ENCODE measurements around the gene NIN. TPM values are rescaled to one million over a fixed set of nuclear protein-coding genes. Genes with fewer than 3 reads are reported as not detected.

Gene NIN
- polyA plus RNA-seq (ENCODE audit: insufficient read length in 3 of 3): 10 to 100 TPM; 35.0 to 38.3 (median 35.4) TPM
- long read RNA-seq, donor 1: 0 reads
- long read RNA-seq, donor 2, partial matches to known transcripts: 0 of 1 reads
- long read RNA-seq, donor 2, other reads (novel, unspliced or antisense): 0 of 1 reads
- long read RNA-seq, donor 3: 0 reads
- long read RNA-seq, donor 4, full-length matches to known transcripts: 1 of 7 reads
- long read RNA-seq, donor 4, partial matches to known transcripts: 6 of 7 reads
- long read RNA-seq, donor 4, other reads (novel, unspliced or antisense): 0 of 7 reads
- long read RNA-seq, donor 5: 0 reads
- long read RNA-seq, donor 6, partial matches to known transcripts: 5 of 5 reads
- long read RNA-seq, donor 6, other reads (novel, unspliced or antisense): 0 of 5 reads
- long read RNA-seq, donor 7, partial matches to known transcripts: 0 of 1 reads
- long read RNA-seq, donor 7, other reads (novel, unspliced or antisense): 0 of 1 reads
- long read RNA-seq, donor 8: 0 reads
- long read RNA-seq, donor 9: 0 reads
- long read RNA-seq, donor 10: 0 reads
- long read RNA-seq, donor 11, partial matches to known transcripts: 7 of 7 reads
- long read RNA-seq, donor 11, other reads (novel, unspliced or antisense): 0 of 7 reads
- long read RNA-seq, donor 12: 0 reads
- long read RNA-seq, donor 13: 0 reads
- long read RNA-seq, donor 14: 0 reads
- long read RNA-seq, donor 15: 0 reads
- long read RNA-seq, donor 16, partial matches to known transcripts: 19 of 19 reads
- long read RNA-seq, donor 16, other reads (novel, unspliced or antisense): 0 of 19 reads

DNA sequence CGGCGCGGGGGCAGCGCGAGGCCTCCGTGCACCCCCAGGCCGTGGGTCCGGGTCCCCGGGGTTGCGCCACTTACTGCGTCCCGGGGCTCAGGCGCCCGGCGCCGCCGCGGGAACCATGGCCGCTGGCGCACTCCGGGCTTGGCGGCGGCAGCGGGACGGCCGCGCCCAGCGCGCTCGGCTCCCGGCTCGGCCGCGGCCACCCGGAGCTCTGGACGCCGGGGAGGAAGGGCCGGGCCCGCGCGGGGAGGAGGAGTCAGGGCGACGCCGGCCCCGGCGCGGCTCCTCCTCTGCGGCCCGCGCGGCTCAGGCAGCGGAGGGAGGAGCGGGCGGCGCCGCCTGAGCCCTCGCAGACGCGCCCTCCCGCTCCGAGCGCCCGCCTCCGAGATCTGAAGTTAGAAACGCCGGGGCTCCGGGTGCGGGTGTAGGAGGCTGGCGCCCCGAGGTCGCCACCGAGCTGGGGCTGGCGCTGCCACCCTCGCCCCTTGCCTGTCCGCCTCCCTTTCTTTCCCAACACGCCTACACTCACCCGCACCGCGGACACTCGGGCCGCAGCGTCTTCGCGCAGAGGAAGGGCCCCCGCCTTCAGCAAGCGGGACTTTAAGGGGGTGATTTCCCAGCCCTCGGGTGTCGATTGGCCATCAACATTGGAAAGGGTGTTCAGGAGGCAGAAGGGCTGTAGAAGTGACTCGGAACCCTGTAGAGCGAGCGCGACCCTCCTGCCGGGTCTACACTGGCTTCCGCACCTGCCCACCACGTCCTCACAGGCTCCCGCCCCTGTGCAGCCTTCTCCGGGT, at the start of gene NIN:
Gene NIN, minus strand, starts transcription at position 231 of the 794 bp plus-strand sequence. CDS start 9,106 bp downstream, outside the sequence.
- DNase-seq (ENCODE audit: extremely low read depth in 1 of 11, low read depth in 9 of 11, low spot score in 4 of 11): peak in 10 of 11 donors; percentile 42 to 81 (median 76)

- no peak for DNase-seq (ENCODE audit: extremely low read depth in 1 of 11, low read depth in 9 of 11, low spot score in 4 of 11)
These were observed 44.6 kb upstream of the NIN start for GRCh38 chr14:50875359-50876070.

GRCh38 chr14:50874757-50875156, 43.8 kb upstream of the NIN start:
- no peak for DNase-seq (ENCODE audit: extremely low read depth in 1 of 11, low read depth in 9 of 11, low spot score in 4 of 11)

- peak in 4 of 11 donors; percentile 8 to 13 (median 12) for DNase-seq (ENCODE audit: extremely low read depth in 1 of 11, low read depth in 9 of 11, low spot score in 4 of 11)
These were observed 41.2 kb upstream of the NIN start, which contains the start of gene ABHD12B for GRCh38 chr14:50871914-50872732. ABHD12B (plus strand) TSS chr14:50872053; CDS start chr14:50872175, 122 bp downstream.

GRCh38 chr14:50871228-50871627, 40.3 kb upstream of the NIN start:
- no peak for DNase-seq (ENCODE audit: extremely low read depth in 1 of 11, low read depth in 9 of 11, low spot score in 4 of 11)

DNA sequence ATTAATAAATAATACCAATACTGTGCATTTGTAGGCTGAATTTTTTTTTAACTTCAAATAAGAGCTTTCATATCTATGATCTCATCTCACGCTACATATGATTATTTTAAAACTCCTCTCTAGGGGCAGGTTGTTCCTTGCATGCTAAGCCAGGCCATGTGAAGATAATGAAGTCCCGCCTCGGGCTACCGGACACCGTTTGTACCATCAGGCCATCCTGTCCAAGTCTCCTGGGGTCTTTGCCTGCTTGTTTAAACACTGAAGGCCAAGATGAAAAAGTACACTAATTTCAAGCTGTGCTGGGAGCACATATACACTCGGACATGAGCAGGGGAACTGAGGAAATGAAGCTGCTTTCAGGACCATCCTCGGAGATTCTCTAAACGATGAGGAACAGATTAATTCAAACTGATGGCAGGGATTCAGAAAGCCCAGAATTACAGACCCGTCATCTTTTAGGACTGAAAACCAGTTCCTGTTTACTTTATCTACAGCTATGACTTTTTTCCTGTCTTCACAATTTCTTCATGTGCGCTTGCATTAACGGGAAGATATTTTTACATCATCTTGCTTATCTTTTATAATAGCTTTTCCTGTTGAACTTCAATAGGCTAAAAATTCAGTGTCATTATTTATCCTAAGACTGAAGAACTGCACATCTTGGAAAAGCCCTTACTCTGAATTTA, 34.6 kb upstream of the NIN start:
- DNase-seq (ENCODE audit: extremely low read depth in 1 of 11, low read depth in 9 of 11, low spot score in 4 of 11): no peak

GRCh38 chr14:50864946-50865345, 34.0 kb upstream of the NIN start:
- DNase-seq (ENCODE audit: extremely low read depth in 1 of 11, low read depth in 9 of 11, low spot score in 4 of 11): no peak

GRCh38 chr14:50864237-50864636, 33.3 kb upstream of the NIN start:
- DNase-seq (ENCODE audit: extremely low read depth in 1 of 11, low read depth in 9 of 11, low spot score in 4 of 11): no peak

- DNase-seq (ENCODE audit: extremely low read depth in 1 of 11, low read depth in 9 of 11, low spot score in 4 of 11): no peak
These were observed 31.1 kb upstream of the NIN start for GRCh38 chr14:50862036-50862570.

GRCh38 chr14:50860478-50861086, 29.6 kb upstream of the NIN start:
- DNase-seq (ENCODE audit: extremely low read depth in 1 of 11, low read depth in 9 of 11, low spot score in 4 of 11): peak; percentile 53 to 84 (median 71)

GRCh38 chr14:50859296-50859624, 28.3 kb upstream of the NIN start:
- peak in 2 of 11 donors; percentile 9 to 29 for DNase-seq (ENCODE audit: extremely low read depth in 1 of 11, low read depth in 9 of 11, low spot score in 4 of 11)

DNA sequence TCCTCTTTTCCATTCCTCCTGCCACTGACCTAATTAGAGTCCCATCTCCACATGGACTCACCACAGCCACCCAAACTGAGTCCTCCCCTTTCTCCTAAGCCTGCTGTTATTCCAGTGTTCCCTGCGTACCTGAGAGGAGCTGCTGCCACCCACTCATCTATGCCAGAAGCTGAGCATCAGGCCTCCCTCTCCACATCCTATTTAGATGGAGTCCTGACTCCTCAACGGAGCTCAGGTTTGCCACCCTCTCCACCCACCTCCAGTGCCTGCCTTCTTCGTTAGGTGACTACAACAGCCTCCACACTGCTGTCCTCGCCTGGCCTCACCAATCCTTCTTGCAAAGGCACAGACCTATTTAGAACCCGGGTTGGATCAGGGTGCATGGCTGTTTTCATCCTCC, 25.7 kb upstream of the NIN start:
- DNase-seq (ENCODE audit: extremely low read depth in 1 of 11, low read depth in 9 of 11, low spot score in 4 of 11): no peak

- no peak for DNase-seq (ENCODE audit: extremely low read depth in 1 of 11, low read depth in 9 of 11, low spot score in 4 of 11)
These were observed 24.6 kb upstream of the NIN start for GRCh38 chr14:50855558-50855957.

DNA sequence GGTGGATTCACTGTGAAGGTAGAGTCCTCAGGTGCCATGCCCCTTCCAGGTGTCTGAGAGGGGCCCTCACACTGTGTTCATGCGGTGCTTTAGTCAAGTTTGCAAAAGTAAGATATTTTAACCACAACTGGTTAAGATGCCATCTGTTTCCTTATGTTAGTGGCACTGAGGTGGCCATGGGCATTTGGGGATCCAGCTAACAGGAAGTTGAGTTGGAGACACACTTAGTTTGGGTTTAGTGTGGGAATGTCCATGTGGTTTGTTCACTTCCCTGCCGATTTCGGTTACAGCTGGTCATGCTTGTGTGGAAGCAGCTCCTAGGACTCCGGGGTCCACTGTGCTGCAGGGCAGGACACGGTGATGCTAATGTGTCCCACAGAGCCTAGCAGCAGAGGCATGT, 23.6 kb upstream of the NIN start:
- no peak for DNase-seq (ENCODE audit: extremely low read depth in 1 of 11, low read depth in 9 of 11, low spot score in 4 of 11)

- no peak for DNase-seq (ENCODE audit: extremely low read depth in 1 of 11, low read depth in 9 of 11, low spot score in 4 of 11)
These were observed 22.9 kb upstream of the NIN start for GRCh38 chr14:50853891-50854290.

DNA sequence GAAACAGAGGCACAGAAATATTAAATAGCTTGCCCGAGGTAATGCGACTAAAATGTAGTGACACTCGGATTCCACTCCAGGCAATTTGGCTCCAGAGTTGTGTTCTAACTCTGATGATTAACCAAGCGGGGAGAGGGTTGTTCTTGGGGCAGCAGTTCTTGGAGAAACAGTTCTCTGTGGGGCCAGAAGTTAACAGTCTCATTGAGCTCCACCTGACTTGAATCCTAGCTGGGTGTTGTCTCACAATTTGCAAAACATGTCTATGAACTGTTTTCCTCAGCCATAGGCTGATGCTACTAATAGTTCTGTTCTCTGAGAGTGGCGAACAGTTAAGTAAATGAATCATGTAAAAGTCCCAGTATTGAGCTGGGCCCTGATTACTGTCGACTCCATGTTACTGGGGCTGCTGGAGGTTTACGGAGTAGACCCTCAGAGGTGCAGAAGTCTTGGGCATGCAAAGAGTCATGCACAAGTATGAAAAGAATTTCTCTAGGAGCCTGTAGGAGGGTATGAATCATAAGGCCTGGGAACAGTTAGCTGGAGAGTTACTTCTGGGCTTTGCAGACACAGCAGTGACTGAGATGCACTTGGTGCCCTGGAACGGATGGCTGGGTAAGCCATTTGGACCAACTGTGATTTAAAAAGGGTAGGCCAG, 15.4 kb upstream of the NIN start:
- DNase-seq (ENCODE audit: extremely low read depth in 1 of 11, low read depth in 9 of 11, low spot score in 4 of 11): no peak
